Fibroblast of mammary gland (primary cell): ENCODE results near the gene NEDD4L.

ENCODE experiments used
- DNase-seq: peaks from one replicate; pipeline ENCODE4 v3.0.0-alpha.2; 2010; ENCODE audit warnings: low read depth
- H3K4me3 ChIP-seq: 2 replicates; pipeline ENCODE4 v1.5.1; 2011; ENCODE audit warnings: low read depth, mild to moderate bottlenecking, low read length, moderate library complexity; ENCODE audit not compliant: control insufficient read depth
- TF ChIP-seq, protein P1 (sequence below): conservative IDR thresholded peaks from 2 replicates; pipeline ENCODE4 v1.5.1; 2011; ENCODE audit warnings: low read depth, low read length, inconsistent platforms; ENCODE audit not compliant: control insufficient read depth, insufficient read depth

NEDD4L gene

GRCh38 chr18:58060254-58060653, 16.2 kb downstream of the NEDD4L start:
- no peak for DNase-seq
- H3K4me3 ChIP-seq = no peak overlapping the region
- TF ChIP-seq, protein P1, sequence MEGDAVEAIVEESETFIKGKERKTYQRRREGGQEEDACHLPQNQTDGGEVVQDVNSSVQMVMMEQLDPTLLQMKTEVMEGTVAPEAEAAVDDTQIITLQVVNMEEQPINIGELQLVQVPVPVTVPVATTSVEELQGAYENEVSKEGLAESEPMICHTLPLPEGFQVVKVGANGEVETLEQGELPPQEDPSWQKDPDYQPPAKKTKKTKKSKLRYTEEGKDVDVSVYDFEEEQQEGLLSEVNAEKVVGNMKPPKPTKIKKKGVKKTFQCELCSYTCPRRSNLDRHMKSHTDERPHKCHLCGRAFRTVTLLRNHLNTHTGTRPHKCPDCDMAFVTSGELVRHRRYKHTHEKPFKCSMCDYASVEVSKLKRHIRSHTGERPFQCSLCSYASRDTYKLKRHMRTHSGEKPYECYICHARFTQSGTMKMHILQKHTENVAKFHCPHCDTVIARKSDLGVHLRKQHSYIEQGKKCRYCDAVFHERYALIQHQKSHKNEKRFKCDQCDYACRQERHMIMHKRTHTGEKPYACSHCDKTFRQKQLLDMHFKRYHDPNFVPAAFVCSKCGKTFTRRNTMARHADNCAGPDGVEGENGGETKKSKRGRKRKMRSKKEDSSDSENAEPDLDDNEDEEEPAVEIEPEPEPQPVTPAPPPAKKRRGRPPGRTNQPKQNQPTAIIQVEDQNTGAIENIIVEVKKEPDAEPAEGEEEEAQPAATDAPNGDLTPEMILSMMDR = no peak

- TF ChIP-seq, protein P1 = no peak
- H3K4me3 ChIP-seq = no peak overlapping the region
- no peak for DNase-seq
Observed at GRCh38 chr18:58061349-58061748, 17.3 kb downstream of the NEDD4L start.

- TF ChIP-seq, protein P1 = no peak
- no peak for DNase-seq
- H3K4me3 ChIP-seq = no peak overlapping the region
Observed at GRCh38 chr18:58064406-58064998, 20.5 kb downstream of the NEDD4L start.

DNA sequence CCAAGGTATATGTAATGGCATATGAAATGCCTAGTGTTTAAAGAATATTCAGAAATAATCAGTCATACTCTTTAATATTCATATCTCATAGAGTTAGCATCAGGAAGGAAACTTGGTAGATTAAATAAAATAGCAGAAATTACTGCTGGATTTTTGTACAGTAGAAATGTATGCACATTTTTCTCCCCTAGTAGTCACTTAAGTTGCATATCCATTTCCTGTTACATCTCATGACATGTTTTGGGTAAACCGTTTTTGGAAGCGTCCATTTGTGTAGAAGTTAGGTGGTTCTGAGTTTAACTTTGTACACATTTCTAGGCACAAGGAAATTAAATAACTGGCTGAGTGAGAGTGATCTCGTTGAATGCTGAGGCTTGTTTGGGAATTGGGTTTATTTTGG, 21.9 kb downstream of the NEDD4L start:
- TF ChIP-seq, protein P1 = no peak
- H3K4me3 ChIP-seq = no peak overlapping the region
- DNase-seq = no peak

GRCh38 chr18:58067601-58068000, 23.6 kb downstream of the NEDD4L start:
- TF ChIP-seq, protein P1 = no peak
- DNase-seq = no peak
- no peak overlapping the region for H3K4me3 ChIP-seq

GRCh38 chr18:58069099-58069498, 25.1 kb downstream of the NEDD4L start:
- H3K4me3 ChIP-seq = no peak overlapping the region
- TF ChIP-seq, protein P1 = no peak

More at GRCh38 chr18:58069099-58069498, 25.1 kb downstream of the NEDD4L start:
- DNase-seq = no peak
